Measurements from ENCODE around the gene SH3TC2.

Gene SH3TC2

GRCh38 chr5:148996270-148996669, 66.6 kb downstream of the SH3TC2 start:
- DNase-seq: no peak

- DNase-seq: no peak
Measured at GRCh38 chr5:148995791-148996190, 67.1 kb downstream of the SH3TC2 start.

DNA sequence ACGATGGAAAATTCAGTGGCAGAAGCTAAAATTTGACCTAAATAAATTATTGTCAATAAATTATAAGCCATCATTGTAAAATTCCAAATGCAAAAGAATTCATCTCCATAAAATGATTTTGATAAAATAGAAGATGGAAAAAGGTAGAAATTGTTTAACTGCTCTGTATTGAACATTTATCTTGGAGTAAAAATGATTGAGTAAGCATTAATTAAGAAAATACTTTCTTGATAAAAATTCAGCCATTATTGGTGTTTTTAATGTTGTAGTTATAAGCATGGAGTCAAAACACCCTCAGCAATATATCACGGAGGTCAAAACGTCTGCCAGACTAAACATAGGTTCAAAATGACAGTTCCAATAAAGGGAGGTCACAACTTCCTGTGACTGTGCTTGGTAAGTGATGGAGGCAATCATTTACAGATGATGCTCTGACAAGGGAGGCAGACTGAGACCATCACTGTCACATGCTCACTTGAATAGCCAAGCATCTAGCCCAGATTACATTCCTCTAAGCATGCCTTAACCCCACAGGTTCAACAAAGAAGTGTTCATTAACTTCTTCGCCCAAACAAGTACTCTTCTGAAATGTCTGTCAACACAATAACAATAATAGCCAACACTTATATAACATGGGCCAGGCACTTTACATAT, 69.5 kb downstream of the SH3TC2 start:
- no peak for DNase-seq

GRCh38 chr5:148992265-148992664, 70.6 kb downstream of the SH3TC2 start:
- no peak for DNase-seq

GRCh38 chr5:148991566-148991965, 71.3 kb downstream of the SH3TC2 start:
- DNase-seq: no peak

DNA sequence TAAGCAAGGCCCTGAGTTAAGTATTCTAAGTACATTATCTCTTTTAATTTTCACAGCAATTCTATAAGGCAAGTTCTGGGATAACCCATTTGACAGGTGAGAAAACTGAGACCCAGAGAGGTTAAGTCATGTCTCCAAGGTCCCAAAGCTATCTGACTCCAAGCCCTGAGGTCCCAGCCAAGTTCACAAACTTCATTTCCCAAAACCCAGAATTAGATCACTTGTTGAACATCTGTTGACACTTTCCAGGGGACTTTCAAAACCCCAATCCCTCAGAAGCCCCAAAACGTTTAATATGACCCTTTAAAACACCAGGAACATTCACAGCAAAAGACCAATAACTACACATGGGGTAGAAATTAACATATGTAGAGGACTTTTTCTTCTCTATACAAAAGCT, 72.0 kb downstream of the SH3TC2 start:
- no peak for DNase-seq

DNA sequence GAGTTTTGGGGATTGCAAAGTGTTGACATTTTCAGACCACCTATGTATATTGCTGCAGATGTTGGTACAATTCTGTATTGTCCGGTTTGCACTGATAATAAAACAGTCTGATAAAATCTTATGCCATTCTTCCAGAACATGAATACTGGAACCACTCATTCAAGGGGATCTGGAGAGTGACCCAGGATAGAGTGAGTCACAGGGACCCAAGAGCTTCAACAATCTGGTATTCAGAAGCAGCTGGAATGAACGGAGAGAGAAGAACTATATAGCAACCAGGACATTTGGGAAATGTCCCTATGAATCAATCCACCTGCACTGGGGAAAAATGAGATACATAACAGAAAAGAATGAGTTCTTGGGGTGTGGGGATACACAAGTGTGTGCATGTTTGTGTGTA, 73.3 kb downstream of the SH3TC2 start:
- no peak for DNase-seq

- no peak for DNase-seq
Measured at GRCh38 chr5:148988328-148988727, 74.5 kb downstream of the SH3TC2 start.

DNA sequence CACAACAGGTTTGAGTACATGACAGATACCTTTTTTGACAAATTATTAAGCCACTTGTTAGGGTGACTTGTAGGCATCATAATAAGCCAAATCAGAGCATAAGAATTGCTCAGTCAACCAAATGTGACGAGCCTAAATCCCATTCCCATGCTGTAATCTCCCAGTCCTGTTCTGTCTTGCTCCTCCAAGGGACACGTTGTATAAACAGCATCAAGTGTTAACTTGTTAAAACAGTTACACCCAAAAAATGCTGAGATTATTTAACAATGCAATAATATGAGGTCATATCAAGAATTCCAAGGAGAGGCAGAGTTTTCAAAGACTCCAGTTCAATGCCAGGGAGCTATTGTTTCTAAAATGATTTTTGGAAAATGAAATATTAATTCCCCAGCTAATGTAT, 76.2 kb downstream of the SH3TC2 start:
- DNase-seq: no peak

GRCh38 chr5:148984345-148984744, 78.5 kb downstream of the SH3TC2 start:
- no peak for DNase-seq

DNA sequence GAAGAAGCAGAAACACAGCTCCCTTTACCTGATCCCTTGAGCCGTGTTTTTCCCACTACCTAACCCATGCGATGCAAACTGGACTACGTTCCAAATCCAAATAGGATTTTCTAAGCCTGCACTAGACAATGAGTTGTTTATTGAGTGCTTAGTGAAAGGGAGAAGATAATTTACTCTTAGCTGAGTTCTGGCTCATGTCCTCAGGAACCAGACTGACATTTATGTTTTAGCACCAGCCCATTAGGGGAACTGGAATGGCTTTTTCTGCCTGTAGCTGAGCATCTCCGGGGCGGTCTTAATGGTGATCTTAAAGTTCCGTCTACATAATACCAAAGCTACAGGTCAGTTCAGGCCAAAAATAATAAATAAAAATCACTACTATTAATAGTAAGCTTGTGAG, 81.5 kb downstream of the SH3TC2 start:
- DNase-seq: no peak

GRCh38 chr5:148980731-148981130, 82.1 kb downstream of the SH3TC2 start:
- no peak for DNase-seq

DNA sequence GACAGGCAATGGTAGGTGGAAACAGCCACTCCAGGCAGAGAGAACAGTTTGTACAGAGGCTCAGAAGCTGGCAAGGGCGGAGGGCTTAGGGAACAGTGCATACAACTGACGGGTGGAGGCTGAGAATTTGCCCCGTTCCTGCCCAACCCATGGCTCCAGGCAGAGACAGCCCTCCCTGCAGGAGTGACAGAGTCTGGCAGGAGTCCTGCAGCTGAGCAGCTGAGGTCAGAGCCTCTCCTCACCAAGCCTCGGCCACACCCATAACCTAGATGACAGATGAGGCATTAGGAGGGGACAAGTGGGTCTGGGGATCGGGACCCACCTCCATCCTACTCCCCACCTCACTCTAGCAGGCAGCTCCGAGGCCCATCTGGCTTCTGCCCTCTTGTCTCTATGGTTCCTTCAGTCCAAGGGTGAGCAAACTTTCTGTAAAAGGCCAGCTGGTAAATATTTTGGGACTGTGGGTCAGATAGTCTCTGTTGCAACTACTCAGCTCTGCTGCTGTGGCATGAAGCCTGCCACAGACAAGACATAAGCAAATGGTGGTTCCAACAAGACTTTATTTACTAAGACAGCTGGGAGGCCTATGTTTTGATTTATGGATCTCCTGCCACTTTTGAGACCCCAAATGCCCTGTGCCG, 83.7 kb downstream of the SH3TC2 start:
- no peak for DNase-seq

GRCh38 chr5:148978370-148979082, 84.3 kb downstream of the SH3TC2 start:
- no peak for DNase-seq

DNA sequence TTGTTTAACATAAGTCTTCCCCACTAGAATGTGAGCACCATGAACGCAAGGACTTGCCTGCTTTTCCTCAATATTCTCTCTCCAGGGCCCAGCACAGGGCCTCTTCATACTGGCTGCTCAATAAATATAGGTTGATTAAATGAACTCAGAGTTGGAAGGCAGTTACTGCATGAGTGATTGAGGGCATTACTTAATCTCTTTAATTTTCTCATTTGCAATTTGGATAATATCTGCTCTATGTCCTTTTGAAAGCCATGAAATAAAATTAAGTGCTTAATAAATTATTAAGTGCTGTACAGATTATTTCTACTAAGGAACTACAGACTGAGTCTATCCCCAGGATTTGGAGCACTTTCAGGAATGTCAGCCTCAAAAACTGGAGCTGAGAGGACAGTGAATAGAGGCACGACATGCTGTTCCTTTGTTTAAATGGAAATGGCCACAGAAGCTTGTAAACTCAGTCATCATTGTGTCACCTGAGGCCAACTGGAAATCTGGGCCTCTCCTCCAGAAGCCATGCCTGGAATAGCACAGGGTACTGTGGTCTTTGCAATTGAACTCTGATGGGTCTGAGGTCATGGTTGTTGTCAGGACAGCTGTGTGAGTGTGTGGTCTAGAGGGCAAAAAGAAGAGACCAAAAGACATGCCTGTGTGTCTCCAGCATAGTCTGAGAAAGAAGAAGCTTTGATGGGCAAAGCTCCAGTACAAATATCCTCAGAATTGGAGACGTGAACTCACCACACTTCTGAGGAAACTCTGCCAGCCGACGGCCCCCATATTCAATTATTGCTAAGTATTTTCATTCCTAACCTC, 86.1 kb downstream of the SH3TC2 start:
- no peak for DNase-seq

GRCh38 chr5:148974642-148975327, 88.1 kb downstream of the SH3TC2 start:
- no peak for DNase-seq

DNA sequence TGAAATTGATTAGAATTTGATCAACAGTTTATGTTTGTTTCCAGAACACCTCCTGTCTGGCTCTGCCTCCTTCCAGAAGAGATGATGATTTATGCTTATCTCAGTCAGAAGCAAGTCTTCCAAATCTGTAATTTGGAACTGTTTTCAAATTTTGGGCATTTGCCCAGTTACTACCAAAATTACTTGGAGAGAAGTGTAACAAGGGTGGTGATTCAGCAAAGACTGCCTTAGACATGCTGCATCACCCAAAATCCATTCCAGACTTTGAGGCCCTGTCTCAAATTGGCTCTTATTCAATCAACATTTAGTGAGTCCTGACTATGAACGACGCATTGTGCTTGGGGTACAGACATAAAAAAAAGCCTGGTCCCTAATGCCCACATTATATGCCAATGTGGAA, 89.4 kb downstream of the SH3TC2 start:
- DNase-seq: no peak

- no peak for DNase-seq
Measured at GRCh38 chr5:148972974-148973374, 89.9 kb downstream of the SH3TC2 start.

DNA sequence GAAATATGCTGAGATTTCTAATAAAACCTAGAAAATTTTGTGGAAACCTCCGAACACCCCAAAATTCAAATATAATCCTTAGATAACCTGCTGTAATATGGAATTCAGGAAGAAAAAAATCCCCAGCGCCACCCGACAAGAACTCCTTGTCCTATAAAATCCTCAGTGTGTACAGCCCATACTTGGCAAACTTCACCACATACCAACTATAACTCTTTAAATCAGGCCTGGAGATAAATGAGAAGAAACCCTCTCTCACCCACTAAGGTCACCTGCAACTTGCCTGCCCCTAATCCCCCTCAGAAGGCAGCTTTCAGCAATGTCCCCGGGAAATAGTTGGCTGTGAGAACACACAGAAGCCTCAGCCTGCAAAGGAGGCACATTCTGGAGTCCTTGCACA, 90.5 kb downstream of the SH3TC2 start:
- DNase-seq: no peak

DNA sequence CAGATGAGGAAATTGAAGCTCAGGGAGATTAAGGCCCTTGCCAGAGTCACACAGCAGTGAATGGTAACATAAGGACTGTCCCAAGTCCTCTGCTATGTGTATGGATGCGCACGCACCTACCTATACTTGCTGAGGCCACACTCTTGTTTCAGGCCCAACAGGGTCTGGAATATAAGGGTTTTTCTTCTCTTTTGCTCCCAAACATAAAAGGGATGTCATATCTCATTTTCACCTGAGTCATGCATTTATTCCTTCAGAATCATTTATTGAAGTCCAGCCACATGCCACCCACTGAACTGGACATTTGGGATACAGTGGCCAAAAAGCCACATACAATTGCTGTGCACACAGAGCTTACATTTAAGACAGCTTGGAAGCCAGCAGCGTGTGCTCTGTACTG, 92.0 kb downstream of the SH3TC2 start:
- no peak for DNase-seq

DNA sequence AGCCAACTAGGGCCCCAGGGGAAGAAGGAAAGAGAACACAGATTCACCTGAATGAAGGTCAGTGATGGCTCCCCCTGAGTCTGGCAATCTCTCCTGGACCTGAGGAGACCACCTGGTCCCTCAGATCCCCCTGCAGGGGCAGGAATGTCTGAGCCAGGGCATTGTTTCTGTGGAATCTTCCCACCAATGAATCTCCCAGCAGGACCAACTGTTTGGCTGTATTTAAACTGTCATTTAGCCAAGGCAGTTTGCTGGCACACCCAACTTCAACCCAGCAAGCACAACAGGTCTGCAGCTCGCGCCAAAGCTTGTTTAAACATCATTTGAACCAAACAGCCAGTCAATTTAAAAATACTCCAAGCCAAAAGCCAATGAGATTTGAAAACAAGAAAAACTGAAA, 92.6 kb downstream of the SH3TC2 start:
- DNase-seq: no peak

GRCh38 chr5:148969291-148969690, 93.6 kb downstream of the SH3TC2 start:
- no peak for DNase-seq

- DNase-seq: no peak
Measured at GRCh38 chr5:148968311-148968710, 94.6 kb downstream of the SH3TC2 start.
